HEK293 (cell line): Measurements from ENCODE around the gene DYNLL1.

Experiments
- CTCF ChIP-seq: fragments of 450-650 bp; formaldehyde crosslinking; IDR thresholded peaks from 2 replicates; pipeline ENCODE4 v1.5.1; 2016; ENCODE audit warnings: missing biosample characterization, missing genetic modification characterization
- GLIS1 ChIP-seq: fragments of 450-650 bp; formaldehyde crosslinking; IDR thresholded peaks from 2 replicates; pipeline ENCODE4 v1.5.1; 2016; ENCODE audit warnings: missing biosample characterization, missing genetic modification characterization
- IKZF3 ChIP-seq: fragments of 450-650 bp; IDR thresholded peaks from 2 replicates; pipeline ENCODE4 v1.5.0; 2018; ENCODE audit warnings: missing biosample characterization, mild to moderate bottlenecking, missing genetic modification characterization, moderate library complexity
- MYNN ChIP-seq: fragments of 450-650 bp; formaldehyde crosslinking; IDR thresholded peaks from 2 replicates; pipeline ENCODE4 v1.5.1; 2016; ENCODE audit warnings: missing biosample characterization, missing genetic modification characterization, borderline replicate concordance
- SP2 ChIP-seq: fragments of 450-650 bp; formaldehyde crosslinking; IDR thresholded peaks from 2 replicates; pipeline ENCODE4 v1.5.1; 2016; ENCODE audit warnings: missing biosample characterization, missing genetic modification characterization
- ZBTB17 ChIP-seq: fragments of 450-650 bp; formaldehyde crosslinking; IDR thresholded peaks from 2 replicates; pipeline ENCODE4 v1.5.1; 2016; ENCODE audit warnings: missing biosample characterization, missing genetic modification characterization
- ZBTB21 ChIP-seq: fragments of 450-650 bp; formaldehyde crosslinking; IDR thresholded peaks from 2 replicates; pipeline ENCODE4 v1.5.1; 2017; ENCODE audit warnings: missing biosample characterization, missing genetic modification characterization
- ZBTB26 ChIP-seq: fragments of 450-650 bp; formaldehyde crosslinking; optimal IDR thresholded peaks from 2 replicates; pipeline ENCODE3; 2016; ENCODE audit warnings: missing biosample characterization, mild to moderate bottlenecking, missing genetic modification characterization
- ZBTB44 ChIP-seq: fragments of 450-650 bp; IDR thresholded peaks from 2 replicates; pipeline ENCODE4 v1.5.1; 2018; ENCODE audit warnings: missing biosample characterization, mild to moderate bottlenecking, missing genetic modification characterization
- ZBTB48 ChIP-seq: fragments of 450-650 bp; formaldehyde crosslinking; IDR thresholded peaks from 2 replicates; pipeline ENCODE4 v1.5.1; 2016; ENCODE audit warnings: missing biosample characterization, missing genetic modification characterization
- ZFP37 ChIP-seq: fragments of 450-650 bp; formaldehyde crosslinking; IDR thresholded peaks from 2 replicates; pipeline ENCODE4 v1.5.1; 2016; ENCODE audit warnings: missing biosample characterization, missing genetic modification characterization
- ZFP69B ChIP-seq: fragments of 450-650 bp; formaldehyde crosslinking; IDR thresholded peaks from 2 replicates; pipeline ENCODE4 v1.5.1; 2016; ENCODE audit warnings: missing biosample characterization, missing genetic modification characterization
- ZNF112 ChIP-seq: fragments of 450-650 bp; formaldehyde crosslinking; IDR thresholded peaks from 2 replicates; pipeline ENCODE4 v1.5.0; 2017; ENCODE audit warnings: missing biosample characterization, missing genetic modification characterization
- ZNF132 ChIP-seq: fragments of 450-650 bp; formaldehyde crosslinking; IDR thresholded peaks from 2 replicates; pipeline ENCODE4 v1.5.1; 2017; ENCODE audit warnings: missing biosample characterization, missing genetic modification characterization, borderline replicate concordance
- ZNF174 ChIP-seq: fragments of 450-650 bp; formaldehyde crosslinking; IDR thresholded peaks from 2 replicates; pipeline ENCODE4 v1.5.0; 2017; ENCODE audit warnings: missing biosample characterization, mild to moderate bottlenecking, missing genetic modification characterization
- ZNF211 ChIP-seq: fragments of 450-650 bp; formaldehyde crosslinking; IDR thresholded peaks from 2 replicates; pipeline ENCODE4 v1.5.1; 2016; ENCODE audit warnings: low read depth, missing biosample characterization, missing genetic modification characterization
- ZNF324 ChIP-seq: fragments of 450-650 bp; formaldehyde crosslinking; IDR thresholded peaks from 2 replicates; pipeline ENCODE4 v1.5.1; 2016; ENCODE audit warnings: missing biosample characterization, missing genetic modification characterization
- ZNF37A ChIP-seq: fragments of 450-650 bp; IDR thresholded peaks from 2 replicates; pipeline ENCODE4 v1.5.1; 2018; ENCODE audit warnings: missing biosample characterization, missing genetic modification characterization
- ZNF501 ChIP-seq: fragments of 450-650 bp; formaldehyde crosslinking; IDR thresholded peaks from 2 replicates; pipeline ENCODE4 v1.5.1; 2016; ENCODE audit warnings: missing biosample characterization, missing genetic modification characterization
- ZNF530 ChIP-seq: fragments of 450-650 bp; formaldehyde crosslinking; IDR thresholded peaks from 2 replicates; pipeline ENCODE4 v1.5.1; 2016; ENCODE audit warnings: low read depth, missing biosample characterization, missing genetic modification characterization
- ZNF623 ChIP-seq: fragments of 450-650 bp; formaldehyde crosslinking; IDR thresholded peaks from 2 replicates; pipeline ENCODE4 v1.5.1; 2016; ENCODE audit warnings: missing biosample characterization, missing genetic modification characterization
- ZNF664 ChIP-seq: fragments of 450-650 bp; formaldehyde crosslinking; IDR thresholded peaks from 2 replicates; pipeline ENCODE4 v1.5.1; 2016; ENCODE audit warnings: missing biosample characterization, missing genetic modification characterization
- ZNF692 ChIP-seq: fragments of 450-650 bp; formaldehyde crosslinking; IDR thresholded peaks from 2 replicates; pipeline ENCODE4 v1.5.1; 2016; ENCODE audit warnings: missing biosample characterization, missing genetic modification characterization
- ZNF76 ChIP-seq: fragments of 450-650 bp; formaldehyde crosslinking; IDR thresholded peaks from 2 replicates; pipeline ENCODE4; 2016; ENCODE audit warnings: low read depth, missing biosample characterization, missing genetic modification characterization, borderline replicate concordance
- TF ChIP-seq, protein P1 (sequence below): fragments of 450-650 bp; formaldehyde crosslinking; IDR thresholded peaks from 2 replicates; pipeline ENCODE4 v1.5.1; 2016; ENCODE audit warnings: missing biosample characterization, missing genetic modification characterization
- TF ChIP-seq, protein P2 (sequence below): fragments of 450-650 bp; formaldehyde crosslinking; IDR thresholded peaks from 2 replicates; pipeline ENCODE4 v1.5.1; 2016; ENCODE audit warnings: missing biosample characterization, missing genetic modification characterization, low read depth
- TF ChIP-seq, protein P3 (sequence below): fragments of 450-650 bp; formaldehyde crosslinking; IDR thresholded peaks from 2 replicates; pipeline ENCODE4 v1.5.1; 2016; ENCODE audit warnings: missing biosample characterization, missing genetic modification characterization

Gene DYNLL1

GRCh38 chr12:120529641-120530417, 33.9 kb downstream of the DYNLL1 start (continued):
- TF ChIP-seq ZNF76 (tag by site-specific recombination) (no peak), ZNF623 (tag by site-specific recombination) (no peak), SP2 (tag by site-specific recombination) (no peak), ZNF324 (no peak), ZNF112 (tag by site-specific recombination) (no peak), ZNF692 (tag by site-specific recombination) (no peak), ZNF211 (tag by site-specific recombination) (no peak), ZBTB26 (tag by site-specific recombination) (no peak), ZNF132 (tag by site-specific recombination) (no peak), ZNF664 (no peak), ZNF37A (tag by site-specific recombination) (no peak), ZBTB48 (no peak), ZNF174 (tag by site-specific recombination) (no peak), ZFP37 (tag by site-specific recombination) (no peak), ZBTB17 (tag by site-specific recombination) (no peak), ZBTB21 (tag by site-specific recombination) (no peak), ZFP69B (no peak), CTCF (tag by site-specific recombination) (no peak), GLIS1 (tag by site-specific recombination) (peak; percentile 96), MYNN (tag by site-specific recombination) (no peak), IKZF3 (peak; percentile 34; the same call in 1 of the 2 replicates), ZNF530 (tag by site-specific recombination) (no peak), ZBTB44 (tag by site-specific recombination) (no peak; the same call in 1 of the 2 replicates), ZNF501 (no peak)
- TF ChIP-seq, protein P1, sequence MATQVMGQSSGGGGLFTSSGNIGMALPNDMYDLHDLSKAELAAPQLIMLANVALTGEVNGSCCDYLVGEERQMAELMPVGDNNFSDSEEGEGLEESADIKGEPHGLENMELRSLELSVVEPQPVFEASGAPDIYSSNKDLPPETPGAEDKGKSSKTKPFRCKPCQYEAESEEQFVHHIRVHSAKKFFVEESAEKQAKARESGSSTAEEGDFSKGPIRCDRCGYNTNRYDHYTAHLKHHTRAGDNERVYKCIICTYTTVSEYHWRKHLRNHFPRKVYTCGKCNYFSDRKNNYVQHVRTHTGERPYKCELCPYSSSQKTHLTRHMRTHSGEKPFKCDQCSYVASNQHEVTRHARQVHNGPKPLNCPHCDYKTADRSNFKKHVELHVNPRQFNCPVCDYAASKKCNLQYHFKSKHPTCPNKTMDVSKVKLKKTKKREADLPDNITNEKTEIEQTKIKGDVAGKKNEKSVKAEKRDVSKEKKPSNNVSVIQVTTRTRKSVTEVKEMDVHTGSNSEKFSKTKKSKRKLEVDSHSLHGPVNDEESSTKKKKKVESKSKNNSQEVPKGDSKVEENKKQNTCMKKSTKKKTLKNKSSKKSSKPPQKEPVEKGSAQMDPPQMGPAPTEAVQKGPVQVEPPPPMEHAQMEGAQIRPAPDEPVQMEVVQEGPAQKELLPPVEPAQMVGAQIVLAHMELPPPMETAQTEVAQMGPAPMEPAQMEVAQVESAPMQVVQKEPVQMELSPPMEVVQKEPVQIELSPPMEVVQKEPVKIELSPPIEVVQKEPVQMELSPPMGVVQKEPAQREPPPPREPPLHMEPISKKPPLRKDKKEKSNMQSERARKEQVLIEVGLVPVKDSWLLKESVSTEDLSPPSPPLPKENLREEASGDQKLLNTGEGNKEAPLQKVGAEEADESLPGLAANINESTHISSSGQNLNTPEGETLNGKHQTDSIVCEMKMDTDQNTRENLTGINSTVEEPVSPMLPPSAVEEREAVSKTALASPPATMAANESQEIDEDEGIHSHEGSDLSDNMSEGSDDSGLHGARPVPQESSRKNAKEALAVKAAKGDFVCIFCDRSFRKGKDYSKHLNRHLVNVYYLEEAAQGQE (tag by site-specific recombination) = no peak
- TF ChIP-seq, protein P2, sequence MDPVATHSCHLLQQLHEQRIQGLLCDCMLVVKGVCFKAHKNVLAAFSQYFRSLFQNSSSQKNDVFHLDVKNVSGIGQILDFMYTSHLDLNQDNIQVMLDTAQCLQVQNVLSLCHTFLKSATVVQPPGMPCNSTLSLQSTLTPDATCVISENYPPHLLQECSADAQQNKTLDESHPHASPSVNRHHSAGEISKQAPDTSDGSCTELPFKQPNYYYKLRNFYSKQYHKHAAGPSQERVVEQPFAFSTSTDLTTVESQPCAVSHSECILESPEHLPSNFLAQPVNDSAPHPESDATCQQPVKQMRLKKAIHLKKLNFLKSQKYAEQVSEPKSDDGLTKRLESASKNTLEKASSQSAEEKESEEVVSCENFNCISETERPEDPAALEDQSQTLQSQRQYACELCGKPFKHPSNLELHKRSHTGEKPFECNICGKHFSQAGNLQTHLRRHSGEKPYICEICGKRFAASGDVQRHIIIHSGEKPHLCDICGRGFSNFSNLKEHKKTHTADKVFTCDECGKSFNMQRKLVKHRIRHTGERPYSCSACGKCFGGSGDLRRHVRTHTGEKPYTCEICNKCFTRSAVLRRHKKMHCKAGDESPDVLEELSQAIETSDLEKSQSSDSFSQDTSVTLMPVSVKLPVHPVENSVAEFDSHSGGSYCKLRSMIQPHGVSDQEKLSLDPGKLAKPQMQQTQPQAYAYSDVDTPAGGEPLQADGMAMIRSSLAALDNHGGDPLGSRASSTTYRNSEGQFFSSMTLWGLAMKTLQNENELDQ (tag by site-specific recombination) = no peak
- TF ChIP-seq, protein P3, sequence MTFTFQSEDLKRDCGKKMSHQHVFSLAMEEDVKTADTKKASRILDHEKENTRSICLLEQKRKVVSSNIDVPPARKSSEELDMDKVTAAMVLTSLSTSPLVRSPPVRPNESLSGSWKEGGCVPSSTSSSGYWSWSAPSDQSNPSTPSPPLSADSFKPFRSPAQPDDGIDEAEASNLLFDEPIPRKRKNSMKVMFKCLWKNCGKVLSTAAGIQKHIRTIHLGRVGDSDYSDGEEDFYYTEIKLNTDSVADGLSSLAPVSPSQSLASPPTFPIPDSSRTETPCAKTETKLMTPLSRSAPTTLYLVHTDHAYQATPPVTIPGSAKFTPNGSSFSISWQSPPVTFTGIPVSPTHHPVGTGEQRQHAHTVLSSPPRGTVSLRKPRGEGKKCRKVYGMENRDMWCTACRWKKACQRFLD = no peak
